Stimulated activated naive CD8-positive, alpha-beta T cell treated with anti-CD3 and anti-CD28 coated beads, Interleukin-15, Interleukin-2, amounts not matched to agents 100 ng/mL and 50 ng/mL, for 24 hours (primary cell): ENCODE measurements around the gene ERF.

Experiments used
- H3K27ac Mint-ChIP-seq: one replicate; pipeline ENCODE4 v1.8.0; 2021; ENCODE audit warnings: mild to moderate bottlenecking, mixed read lengths
- H3K27me3 Mint-ChIP-seq: one replicate; pipeline ENCODE4 v1.8.0; 2021; ENCODE audit warnings: mixed read lengths
- H3K36me3 Mint-ChIP-seq: one replicate; pipeline ENCODE4 v1.8.0; 2021; ENCODE audit warnings: low read depth, mixed read lengths
- H3K4me1 Mint-ChIP-seq: one replicate; pipeline ENCODE4 v1.8.0; 2021; ENCODE audit warnings: low read depth, mixed read lengths
- H3K4me3 Mint-ChIP-seq: one replicate; pipeline ENCODE4 v1.8.0; 2021; ENCODE audit warnings: mild to moderate bottlenecking, mixed read lengths
- H3K9me3 Mint-ChIP-seq: one replicate; pipeline ENCODE4 v1.8.0; 2021; ENCODE audit warnings: mixed read lengths

Gene ERF

GRCh38 chr19:42282819-42283187 is 27.9 kb upstream of the ERF start:
- Mint-ChIP-seq H3K27me3 (no peaks in the 10 kb centered on the region), H3K36me3 (no peaks in the 10 kb centered on the region), H3K4me1 (peaks cover 35% of the 10 kb centered on the region), H3K4me3 (peak overlapping the region; percentile 57), H3K9me3 (no peaks in the 10 kb centered on the region), H3K27ac (no peak overlapping the region)

- H3K27me3 Mint-ChIP-seq, result no peaks in the 10 kb centered on the region
- no peaks in the 10 kb centered on the region for H3K9me3 Mint-ChIP-seq
- H3K4me3 Mint-ChIP-seq, result peak overlapping the region; percentile 63
- H3K27ac Mint-ChIP-seq, result no peak overlapping the region
- no peaks in the 10 kb centered on the region for H3K36me3 Mint-ChIP-seq
- H3K4me1 Mint-ChIP-seq, result peaks cover 39% of the 10 kb centered on the region
These were observed 27.2 kb upstream of the ERF start for GRCh38 chr19:42281827-42282762.

- H3K27me3 Mint-ChIP-seq, result no peaks in the 10 kb centered on the region
- H3K4me3 Mint-ChIP-seq, result peak overlapping the region; percentile 63
- H3K36me3 Mint-ChIP-seq, result peaks cover under 1% of the 10 kb centered on the region
- no peaks in the 10 kb centered on the region for H3K9me3 Mint-ChIP-seq
- H3K4me1 Mint-ChIP-seq, result peaks cover 46% of the 10 kb centered on the region
- H3K27ac Mint-ChIP-seq, result peak overlapping the region; percentile 77
These were observed 26.4 kb upstream of the ERF start for GRCh38 chr19:42281146-42281826.

GRCh38 chr19:42280815-42281145 is 25.9 kb upstream of the ERF start:
- Mint-ChIP-seq H3K27me3 (no peaks in the 10 kb centered on the region), H3K27ac (no peak overlapping the region), H3K4me1 (peaks cover 46% of the 10 kb centered on the region)

GRCh38 chr19:42279902-42280814 is 25.2 kb upstream of the ERF start:
- H3K27ac Mint-ChIP-seq, result peak overlapping the region; percentile 99
- H3K9me3 Mint-ChIP-seq, result no peaks in the 10 kb centered on the region
- H3K27me3 Mint-ChIP-seq, result no peaks in the 10 kb centered on the region
- peaks cover 43% of the 10 kb centered on the region for H3K4me1 Mint-ChIP-seq
- peak overlapping the region; percentile 95 for H3K4me3 Mint-ChIP-seq
- peaks cover 5% of the 10 kb centered on the region for H3K36me3 Mint-ChIP-seq

More at GRCh38 chr19:42280815-42281145, 25.9 kb upstream of the ERF start:
- Mint-ChIP-seq H3K4me3 (peak overlapping the region; percentile 60), H3K9me3 (no peaks in the 10 kb centered on the region), H3K36me3 (peaks cover 5% of the 10 kb centered on the region)

GRCh38 chr19:42279155-42279901 is 24.4 kb upstream of the ERF start:
- Mint-ChIP-seq H3K36me3 (peaks cover 13% of the 10 kb centered on the region), H3K27me3 (no peaks in the 10 kb centered on the region), H3K4me3 (peak overlapping the region; percentile 95)

GRCh38 chr19:42278452-42279154 is 23.7 kb upstream of the ERF start:
- no peaks in the 10 kb centered on the region for H3K27me3 Mint-ChIP-seq

More at GRCh38 chr19:42279155-42279901, 24.4 kb upstream of the ERF start:
- peaks cover 45% of the 10 kb centered on the region for H3K4me1 Mint-ChIP-seq
- H3K27ac Mint-ChIP-seq, result peak overlapping the region; percentile 99
- H3K9me3 Mint-ChIP-seq, result no peaks in the 10 kb centered on the region

GRCh38 chr19:42277821-42278451 is 23.0 kb upstream of the ERF start:
- H3K27ac Mint-ChIP-seq, result peak overlapping the region; percentile 21
- no peaks in the 10 kb centered on the region for H3K9me3 Mint-ChIP-seq
- H3K36me3 Mint-ChIP-seq, result peaks cover 18% of the 10 kb centered on the region
- no peaks in the 10 kb centered on the region for H3K27me3 Mint-ChIP-seq
- peak overlapping the region; percentile 21 for H3K4me3 Mint-ChIP-seq
- H3K4me1 Mint-ChIP-seq, result peaks cover 45% of the 10 kb centered on the region

More at GRCh38 chr19:42278452-42279154, 23.7 kb upstream of the ERF start:
- peaks cover 45% of the 10 kb centered on the region for H3K4me1 Mint-ChIP-seq
- peaks cover 15% of the 10 kb centered on the region for H3K36me3 Mint-ChIP-seq
- H3K4me3 Mint-ChIP-seq, result peak overlapping the region; percentile 95
- H3K9me3 Mint-ChIP-seq, result no peaks in the 10 kb centered on the region
- peak overlapping the region; percentile 99 for H3K27ac Mint-ChIP-seq

- Mint-ChIP-seq H3K4me1 (peaks cover 45% of the 10 kb centered on the region), H3K9me3 (no peaks in the 10 kb centered on the region), H3K36me3 (peaks cover 18% of the 10 kb centered on the region)
These were observed 21.9 kb upstream of the ERF start for GRCh38 chr19:42276821-42277220.

GRCh38 chr19:42276284-42276683 is 21.4 kb upstream of the ERF start:
- peaks cover 23% of the 10 kb centered on the region for H3K36me3 Mint-ChIP-seq
- peaks cover 49% of the 10 kb centered on the region for H3K4me1 Mint-ChIP-seq
- no peak overlapping the region for H3K4me3 Mint-ChIP-seq
- H3K27ac Mint-ChIP-seq, result no peak overlapping the region
- no peaks in the 10 kb centered on the region for H3K27me3 Mint-ChIP-seq
- H3K9me3 Mint-ChIP-seq, result no peaks in the 10 kb centered on the region

More at GRCh38 chr19:42276821-42277220, 21.9 kb upstream of the ERF start:
- Mint-ChIP-seq H3K27me3 (no peaks in the 10 kb centered on the region), H3K27ac (peak overlapping the region; percentile 31), H3K4me3 (peak overlapping the region; percentile 28)

- no peaks in the 10 kb centered on the region for H3K27me3 Mint-ChIP-seq
- H3K27ac Mint-ChIP-seq, result no peak overlapping the region
- peaks cover 57% of the 10 kb centered on the region for H3K4me1 Mint-ChIP-seq
- peaks cover 23% of the 10 kb centered on the region for H3K36me3 Mint-ChIP-seq
- H3K4me3 Mint-ChIP-seq, result no peak overlapping the region
- no peaks in the 10 kb centered on the region for H3K9me3 Mint-ChIP-seq
These were observed 20.6 kb upstream of the ERF start for GRCh38 chr19:42275517-42275916.

GRCh38 chr19:42275103-42275502 is 20.2 kb upstream of the ERF start:
- Mint-ChIP-seq H3K4me3 (no peak overlapping the region), H3K27me3 (no peaks in the 10 kb centered on the region), H3K9me3 (no peaks in the 10 kb centered on the region), H3K36me3 (peaks cover 23% of the 10 kb centered on the region), H3K4me1 (peaks cover 61% of the 10 kb centered on the region), H3K27ac (no peak overlapping the region)

- Mint-ChIP-seq H3K4me1 (peaks cover 63% of the 10 kb centered on the region), H3K36me3 (peaks cover 23% of the 10 kb centered on the region), H3K9me3 (no peaks in the 10 kb centered on the region), H3K27ac (no peak overlapping the region), H3K27me3 (no peaks in the 10 kb centered on the region), H3K4me3 (no peak overlapping the region)
These were observed 19.2 kb upstream of the ERF start for GRCh38 chr19:42274065-42274682.
